Loucy (cell line): ENCODE measurements around the gene LUZP4.
"Not testable (repeated sequence)": the region's sequence is repeated elsewhere in the genome, so short reads cannot be mapped to it uniquely, and the experiment has no call there.

ENCODE experiments used
- H2AFZ ChIP-seq: fragments of 200-600 bp; sonication (generic); 2 replicates; pipeline ENCODE4 v1.6.0; 2016; ENCODE audit warnings: antibody characterized with exemption, mild to moderate bottlenecking, low read length, moderate library complexity
- H3F3A ChIP-seq: fragments of 200-600 bp; 2 replicates; pipeline ENCODE4 v1.6.0; 2016; ENCODE audit warnings: antibody characterized with exemption, low read depth, mild to moderate bottlenecking
- H3K27me3 ChIP-seq: fragments of 200-600 bp; sonication (generic); 2 replicates; pipeline ENCODE4 v1.6.1; 2014; ENCODE audit warnings: low read length, mild to moderate bottlenecking; ENCODE audit not compliant: insufficient read depth, poor library complexity, severe bottlenecking
- H3K36me3 ChIP-seq: fragments of 200-600 bp; sonication (generic); 2 replicates; pipeline ENCODE4 v1.6.1; 2016; ENCODE audit warnings: low read length; ENCODE audit not compliant: insufficient read depth
- H3K4me1 ChIP-seq: fragments of 200-600 bp; sonication (generic); 2 replicates; pipeline ENCODE4 v1.5.1; 2014; ENCODE audit warnings: low read length, mild to moderate bottlenecking; ENCODE audit not compliant: insufficient read depth, poor library complexity, severe bottlenecking
- H3K4me2 ChIP-seq: fragments of 200-600 bp; sonication (generic); 2 replicates; pipeline ENCODE4 v1.6.0; 2014; ENCODE audit warnings: antibody characterized with exemption, low read length, low read depth, mild to moderate bottlenecking; ENCODE audit not compliant: poor library complexity, severe bottlenecking
- H3K4me3 ChIP-seq: fragments of 200-600 bp; sonication (generic); 2 replicates; pipeline ENCODE4 v1.5.1; 2014; ENCODE audit warnings: low read length, mild to moderate bottlenecking, mixed read lengths; ENCODE audit not compliant: poor library complexity, severe bottlenecking
- H3K79me2 ChIP-seq: fragments of 200-600 bp; sonication (generic); 2 replicates; pipeline ENCODE4 v1.6.1; 2014; ENCODE audit warnings: low read length; ENCODE audit not compliant: insufficient read depth
- H3K9ac ChIP-seq: fragments of 200-600 bp; sonication (generic); 2 replicates; pipeline ENCODE4 v1.6.0; 2014; ENCODE audit warnings: mild to moderate bottlenecking, low read depth, low read length, moderate library complexity; ENCODE audit not compliant: poor library complexity, severe bottlenecking
- H3K9me2 ChIP-seq: fragments of 200-600 bp; sonication (generic); replicated peaks from 2 replicates; pipeline ENCODE4 v1.6.1; 2016; ENCODE audit warnings: low read depth, low read length, mixed read lengths
- H3K9me3 ChIP-seq: fragments of 200-600 bp; sonication (generic); 2 replicates; pipeline ENCODE4 v1.6.1; 2014; ENCODE audit warnings: mild to moderate bottlenecking, antibody characterized with exemption, low read length, low read depth; ENCODE audit not compliant: insufficient read depth
- H4K20me1 ChIP-seq: fragments of 200-600 bp; sonication (generic); 2 replicates; pipeline ENCODE4 v1.6.0; 2014; ENCODE audit warnings: antibody characterized with exemption, low read length, mild to moderate bottlenecking; ENCODE audit not compliant: insufficient read depth, poor library complexity, severe bottlenecking
- CTCF ChIP-seq: fragments of 200-600 bp; sonication (generic); conservative IDR thresholded peaks from 2 replicates; pipeline ENCODE4 v1.5.1; 2014; ENCODE audit warnings: mild to moderate bottlenecking, antibody characterized with exemption, low read length
- EZH2phosphoT487 ChIP-seq: fragments of 200-600 bp; IDR thresholded peaks from 2 replicates; pipeline ENCODE4 v1.6.1; 2018; ENCODE audit warnings: antibody characterized with exemption, mild to moderate bottlenecking, moderate library complexity, borderline replicate concordance

Gene LUZP4

DNA sequence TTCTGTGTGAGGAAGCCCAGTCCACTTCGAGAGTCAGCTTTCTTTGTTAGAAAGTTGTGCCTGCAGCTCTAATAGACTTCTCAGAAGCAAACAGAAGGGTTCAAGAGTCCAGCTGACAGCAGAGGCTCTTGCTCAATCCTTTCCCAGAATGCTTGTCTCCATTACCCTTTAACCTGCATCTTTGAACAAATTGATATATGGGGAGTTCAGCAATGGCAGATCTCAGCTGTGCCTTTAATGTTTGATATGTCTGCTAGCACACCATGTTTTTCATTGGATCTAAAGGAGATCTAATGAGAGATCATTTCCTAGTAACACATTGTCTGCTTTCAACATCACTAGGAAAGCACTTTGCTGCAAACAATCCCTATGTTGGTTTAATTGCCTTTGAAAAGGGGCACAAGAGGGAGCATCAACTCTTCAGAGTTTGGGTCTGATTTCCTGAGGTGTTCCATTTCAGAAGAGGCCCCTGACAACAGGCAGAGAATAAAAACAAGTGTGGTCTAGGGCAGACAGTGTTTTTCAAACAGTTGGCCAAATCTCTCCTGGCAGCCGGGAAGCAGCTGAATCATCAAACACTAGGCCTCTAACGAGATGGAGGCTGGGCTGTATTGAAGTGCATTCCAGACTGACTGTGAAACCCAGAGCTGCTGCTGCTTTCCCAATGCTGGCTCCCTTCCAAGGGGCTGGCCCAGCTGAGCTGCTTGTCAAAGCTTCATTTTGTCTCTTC lies 55.5 kb downstream of the LUZP4 start:
- H3K27me3 ChIP-seq: no peaks in the 10 kb centered on the region

GRCh38 chrX:115345615-115346014 lies 56.1 kb downstream of the LUZP4 start:
- Histone ChIP-seq H3K36me3 (no peaks in the 10 kb centered on the region), H3K4me1 (no peaks in the 10 kb centered on the region), H3F3A (no peaks in the 10 kb centered on the region), H3K9me2 (no peaks in the 10 kb centered on the region), H2AFZ (no peak overlapping the region), H3K9me3 (no peaks in the 10 kb centered on the region), H3K9ac (no peak overlapping the region), H3K4me3 (no peak overlapping the region), H4K20me1 (no peaks in the 10 kb centered on the region), H3K4me2 (no peak overlapping the region), H3K27me3 (no peaks in the 10 kb centered on the region), H3K79me2 (no peaks in the 10 kb centered on the region)
- no peak for TF ChIP-seq EZH2phosphoT487
- no peak for TF ChIP-seq CTCF

More for the DNA sequence above, 55.5 kb downstream of the LUZP4 start:
- H3K9ac ChIP-seq: no peak overlapping the region
- H3F3A ChIP-seq: no peaks in the 10 kb centered on the region
- H3K4me3 ChIP-seq: no peak overlapping the region
- H2AFZ ChIP-seq: no peak overlapping the region
- H4K20me1 ChIP-seq: no peaks in the 10 kb centered on the region
- TF ChIP-seq EZH2phosphoT487 (no peak), CTCF (no peak)
- no peak overlapping the region for H3K4me2 ChIP-seq
- H3K9me3 ChIP-seq: no peaks in the 10 kb centered on the region
- H3K4me1 ChIP-seq: no peaks in the 10 kb centered on the region
- no peaks in the 10 kb centered on the region for H3K36me3 ChIP-seq
- no peaks in the 10 kb centered on the region for H3K79me2 ChIP-seq
- H3K9me2 ChIP-seq: no peaks in the 10 kb centered on the region

- not testable (repeated sequence) for H3K27me3 ChIP-seq
Measured at GRCh38 chrX:115346738-115347137, 57.2 kb downstream of the LUZP4 start.

More at GRCh38 chrX:115346738-115347137, 57.2 kb downstream of the LUZP4 start:
- H3K4me3 ChIP-seq, H3K4me1 ChIP-seq, H3K4me2 ChIP-seq, H3F3A ChIP-seq, H3K9ac ChIP-seq, H3K36me3 ChIP-seq, H3K9me3 ChIP-seq, H3K9me2 ChIP-seq, H3K79me2 ChIP-seq, H2AFZ ChIP-seq, H4K20me1 ChIP-seq: not testable (repeated sequence)
